GM19238 (cell line): ENCODE measurements around the gene PSG1.
"Not testable (repeated sequence)": the region's sequence is repeated elsewhere in the genome, so short reads cannot be mapped to it uniquely, and the experiment has no call there.

Experiments
- DNase-seq: peaks from one replicate; pipeline ENCODE4 v3.0.0; 2011; ENCODE audit warnings: low spot score; ENCODE audit not compliant: insufficient read length

Gene PSG1

DNA sequence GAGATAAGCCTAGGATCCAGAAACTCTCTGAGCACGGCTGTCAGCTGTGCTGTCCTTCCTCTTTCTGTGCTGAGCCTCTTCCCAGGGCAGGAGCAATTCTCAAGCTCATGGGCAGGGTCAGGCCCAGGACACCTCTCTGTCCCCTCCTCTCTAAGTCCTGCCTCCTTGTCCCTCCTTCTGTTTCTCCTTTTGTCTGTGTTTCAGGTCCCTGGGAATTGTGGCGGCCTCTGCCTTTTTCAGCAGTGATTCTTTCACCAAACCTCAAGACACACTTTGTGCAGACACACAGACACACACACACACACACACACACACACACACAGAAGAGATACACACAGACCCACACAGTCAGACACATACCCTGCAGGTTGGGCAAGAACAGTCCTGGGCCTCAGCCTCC lies at the start of gene PSG1:
Gene PSG1, minus strand, starts transcription at position 101 of the 400 bp plus-strand sequence. CDS start 132 bp downstream, outside the sequence.
- no peak for DNase-seq

DNA sequence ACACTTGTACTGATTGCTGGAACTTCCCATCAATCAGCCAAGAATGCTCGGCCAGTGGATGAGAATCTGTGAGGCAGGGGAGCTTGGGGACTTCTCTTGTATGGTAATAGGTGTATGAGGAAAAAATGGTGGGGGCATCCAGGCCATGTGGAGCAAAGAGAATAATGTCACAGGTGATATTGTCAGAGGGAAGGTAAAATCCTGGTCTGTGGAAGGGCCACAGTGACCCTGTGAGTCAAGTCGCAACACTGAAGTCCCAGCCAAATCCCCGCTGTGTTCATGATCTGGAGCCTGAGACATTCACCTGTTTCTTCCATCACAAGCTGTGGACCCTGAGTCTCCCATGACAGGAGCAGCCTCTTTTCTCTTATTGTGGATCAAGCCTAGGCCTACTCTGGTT lies 49.4 kb upstream of the PSG1 start:
- DNase-seq: no peak

DNA sequence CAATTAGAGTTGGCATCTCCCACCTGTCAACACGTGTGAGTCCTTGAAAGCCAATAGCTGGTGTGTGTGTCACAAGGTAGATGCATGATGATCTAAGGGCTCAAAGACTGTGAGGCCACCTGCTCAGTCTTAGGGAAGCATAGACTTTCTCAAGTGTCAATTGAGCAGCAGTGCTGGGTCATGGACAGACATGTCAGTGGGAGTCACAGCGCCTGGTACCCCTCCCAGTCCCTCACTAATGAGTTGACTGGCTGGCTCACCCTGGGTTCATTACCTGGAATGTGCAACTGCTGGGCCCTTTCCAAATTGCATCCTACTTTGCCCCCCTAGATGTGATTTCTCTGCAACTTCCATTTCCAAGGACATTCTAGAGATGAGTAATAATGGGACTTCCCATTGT lies 47.3 kb upstream of the PSG1 start:
- DNase-seq: no peak

DNA sequence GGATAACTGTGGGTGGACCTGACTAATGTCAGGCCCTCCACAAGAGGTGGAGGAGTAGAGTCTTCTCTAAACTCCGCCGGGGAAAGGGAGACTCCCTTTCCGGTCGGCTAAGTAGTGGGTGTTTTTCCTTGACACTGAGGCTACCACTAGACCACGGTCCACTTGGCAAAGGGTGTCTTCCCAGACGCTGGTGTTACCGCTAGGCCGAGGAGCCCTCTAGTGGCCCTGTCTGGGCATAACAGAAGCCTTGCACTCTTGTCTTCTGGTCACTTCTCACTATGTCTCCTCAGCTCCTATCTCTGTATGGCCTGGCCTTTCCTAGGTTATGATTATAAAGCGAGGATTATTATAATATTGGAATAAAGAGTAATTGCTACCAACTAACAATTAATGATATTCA lies 43.6 kb upstream of the PSG1 start:
- DNase-seq: not testable (repeated sequence)

DNA sequence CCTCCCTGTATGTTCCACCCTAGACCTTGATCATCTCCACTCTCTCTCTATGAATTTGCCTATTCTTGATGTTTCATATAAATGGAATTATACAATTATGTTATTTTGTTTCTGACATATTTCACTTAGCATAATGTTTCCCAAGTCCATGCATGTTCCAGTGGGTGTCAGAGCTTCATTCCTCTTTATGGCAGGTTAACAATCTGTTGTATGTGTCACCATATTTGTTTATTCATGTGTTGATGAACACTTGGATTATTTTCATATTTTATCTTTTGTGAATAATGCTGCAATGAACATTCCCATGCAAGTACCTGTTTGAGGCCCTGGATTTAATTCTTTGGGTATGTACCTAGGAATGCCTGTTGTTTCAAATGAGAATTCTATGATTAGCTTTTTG lies 41.5 kb upstream of the PSG1 start:
- DNase-seq: not testable (repeated sequence)

DNA sequence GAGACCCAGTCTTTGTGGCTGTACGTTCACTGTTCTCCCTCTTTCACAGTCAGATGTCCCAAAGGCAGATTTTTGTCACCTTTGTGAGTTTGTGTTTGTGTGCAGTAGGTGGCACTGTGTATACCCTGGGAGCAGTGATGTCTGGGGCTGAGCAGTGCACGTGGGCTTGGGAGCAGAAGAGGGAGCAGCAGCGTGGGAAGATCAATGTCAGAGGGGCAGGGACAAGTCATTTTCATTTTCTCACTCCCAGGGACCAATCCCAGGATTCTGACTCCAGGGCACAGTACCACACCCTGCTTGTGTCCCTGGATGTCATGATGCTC lies 40.2 kb upstream of the PSG1 start:
- no peak for DNase-seq

DNA sequence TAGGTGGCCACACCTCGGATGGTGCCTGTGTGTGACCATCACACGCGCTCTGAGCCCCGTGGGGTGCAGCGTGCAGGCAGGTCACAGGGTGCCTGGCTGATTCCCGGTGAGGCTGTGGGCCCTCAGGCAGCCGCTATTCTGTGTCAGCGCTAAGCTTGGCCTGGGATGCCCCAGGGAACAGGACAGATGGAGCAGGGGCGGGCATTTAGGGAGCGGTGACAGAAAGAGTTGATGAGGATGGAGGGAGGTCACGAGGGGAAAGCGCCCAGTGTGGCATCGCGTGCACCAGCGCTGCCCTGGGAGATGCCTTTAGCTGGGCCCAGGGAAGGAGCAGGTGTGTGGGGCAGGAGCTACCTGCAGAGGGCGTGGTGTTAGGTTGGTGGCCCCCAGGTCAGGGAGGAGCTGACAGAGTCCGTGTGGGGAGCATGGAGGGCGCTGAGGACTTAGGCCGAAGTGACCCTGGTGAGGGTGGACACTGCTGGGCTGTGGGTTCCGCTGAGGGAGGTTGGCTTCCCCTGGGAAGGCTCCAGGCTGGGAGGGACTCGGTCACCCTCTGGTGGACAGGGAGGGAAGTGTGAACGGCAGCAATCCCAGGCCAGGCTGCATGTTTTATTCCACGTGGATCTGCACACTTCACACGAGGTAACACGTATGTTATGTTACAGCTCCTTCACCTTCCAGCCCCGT lies 39.7 kb upstream of the PSG1 start:
- not testable (repeated sequence) for DNase-seq

DNA sequence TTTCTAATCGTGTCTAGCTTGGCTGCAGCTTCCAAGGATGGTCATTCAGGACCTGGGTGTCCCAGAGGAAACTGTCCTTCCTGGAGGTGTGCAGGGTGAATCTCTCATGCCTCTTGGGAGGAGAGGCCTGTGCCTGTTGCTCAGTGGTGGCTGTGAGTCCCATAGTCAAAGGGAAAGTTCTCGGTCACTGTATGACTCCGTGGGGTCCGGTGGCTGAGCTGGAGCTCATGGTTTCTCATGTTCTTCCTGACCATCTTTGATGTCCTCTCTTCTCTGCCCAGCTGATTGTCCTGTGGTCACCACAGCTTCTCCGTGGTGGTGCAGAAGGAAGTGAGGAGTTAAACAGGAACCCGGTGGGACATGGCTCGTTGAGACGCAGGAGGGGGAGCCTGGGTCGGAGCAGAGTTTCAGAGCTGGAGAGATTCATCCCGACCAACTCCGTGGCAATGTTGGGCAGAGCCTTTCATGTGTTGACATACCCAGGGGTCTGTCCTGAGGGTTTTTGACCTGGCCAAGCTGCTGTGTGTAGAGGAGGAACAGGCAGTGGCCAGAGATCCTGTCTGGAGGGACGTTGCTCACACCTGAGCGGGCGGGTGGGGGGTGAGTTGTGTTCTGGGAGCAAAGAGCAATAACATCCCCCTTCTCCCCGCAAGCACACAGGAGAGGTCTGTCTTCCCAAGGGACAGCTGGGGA lies 39.0 kb upstream of the PSG1 start:
- not testable (repeated sequence) for DNase-seq

DNA sequence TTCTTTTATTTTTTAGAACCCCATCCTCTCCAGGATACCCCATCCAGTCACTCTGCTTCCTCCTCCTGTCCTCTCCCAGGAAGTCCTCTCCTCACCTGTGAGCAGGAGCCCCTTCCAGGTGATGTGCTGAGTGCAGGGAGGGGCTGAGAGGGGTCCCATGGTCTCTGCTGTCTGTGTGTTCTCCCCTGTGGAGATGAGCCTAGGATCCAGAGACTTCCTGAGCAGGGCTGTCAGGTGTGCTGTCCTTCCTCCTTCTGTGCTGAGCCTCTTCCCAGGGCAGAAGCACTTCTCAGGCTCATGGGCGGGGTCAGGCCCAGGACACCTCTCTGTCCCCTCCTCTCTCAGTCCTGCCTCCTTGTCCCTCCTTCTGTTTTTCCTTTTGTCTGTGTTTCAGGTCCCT lies 38.1 kb upstream of the PSG1 start, which contains the start of gene PSG6:
Gene PSG6, minus strand, starts transcription at position 261 of the 400 bp plus-strand sequence. Its CDS starts 102 bp downstream, at position 159.
- DNase-seq: not testable (repeated sequence)

DNA sequence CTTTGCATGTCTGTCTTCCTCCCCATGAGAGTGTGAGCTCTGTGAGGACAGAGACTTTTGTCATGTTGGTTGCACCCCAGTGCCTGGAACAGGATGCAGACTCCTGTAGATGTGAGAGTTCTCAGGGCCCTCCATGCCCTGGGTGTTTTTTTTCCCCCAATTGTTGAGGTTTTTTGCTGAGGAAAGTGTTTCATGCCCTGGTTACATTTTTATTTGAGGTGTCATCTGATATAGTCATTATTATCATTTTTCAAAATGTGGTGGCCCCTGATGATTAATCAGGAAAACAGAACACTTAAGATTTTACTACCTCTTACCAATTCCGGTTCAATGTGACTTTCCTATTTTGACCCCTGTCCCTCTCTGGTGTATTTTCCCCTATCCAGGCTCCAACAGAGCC lies 37.4 kb upstream of the PSG1 start:
- DNase-seq: not testable (repeated sequence)

DNA sequence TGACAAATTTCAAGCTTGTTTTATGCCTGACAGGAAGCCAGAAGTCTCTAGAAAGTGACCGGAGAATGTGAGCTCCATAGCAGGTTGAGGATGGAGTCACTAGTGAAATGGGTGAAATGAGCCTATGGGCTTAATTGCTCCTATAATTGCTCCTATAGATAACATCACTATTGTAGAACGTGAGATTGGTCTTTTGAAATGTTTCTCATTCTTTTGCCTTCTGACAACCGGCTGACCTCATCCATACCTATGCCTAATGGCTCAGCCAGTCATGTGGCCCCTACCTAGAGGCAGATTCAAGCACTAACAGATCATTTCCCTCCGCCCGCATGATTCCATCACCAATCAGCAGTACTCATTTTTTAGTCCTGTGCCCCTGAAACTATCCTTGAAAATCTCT lies 34.0 kb upstream of the PSG1 start:
- DNase-seq: not testable (repeated sequence)

DNA sequence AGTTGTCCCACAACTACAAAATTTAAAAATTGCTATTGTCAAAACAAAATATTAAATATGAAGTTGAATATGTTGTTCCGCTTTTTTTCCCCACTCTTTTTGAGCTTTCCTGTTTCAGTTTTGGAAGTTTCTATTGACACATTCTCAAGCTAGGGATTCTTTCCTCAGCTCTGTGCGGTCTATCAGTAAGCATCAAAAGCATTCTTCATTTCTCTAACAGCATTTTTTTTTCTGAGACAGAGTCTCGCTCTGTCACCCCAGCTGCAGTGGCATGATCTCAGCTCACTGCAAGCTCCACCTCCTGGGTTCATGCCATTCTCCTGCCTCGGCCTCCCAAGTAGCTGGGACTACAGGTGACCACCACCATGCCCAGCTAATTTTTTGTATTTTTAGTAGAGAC lies 33.4 kb upstream of the PSG1 start:
- DNase-seq: not testable (repeated sequence)

DNA sequence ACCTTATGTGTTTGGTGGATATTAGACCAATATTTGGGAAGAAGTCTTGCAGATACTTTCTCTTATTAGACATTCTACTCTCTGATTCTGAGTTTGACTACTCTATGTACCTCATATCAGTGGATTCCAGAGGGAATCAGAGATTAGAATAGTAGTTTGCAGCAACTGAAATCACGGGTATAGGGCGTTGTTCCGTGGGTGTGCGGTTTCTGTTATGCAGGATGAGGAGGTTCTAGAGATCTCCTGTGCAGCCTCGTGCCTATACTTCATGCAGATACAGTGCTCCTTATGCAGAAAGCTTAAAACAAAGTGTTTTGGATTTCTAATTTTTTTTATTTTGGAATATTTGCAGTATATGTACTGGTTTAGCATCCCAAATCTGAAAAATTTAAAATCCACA lies 32.2 kb upstream of the PSG1 start:
- not testable (repeated sequence) for DNase-seq

DNA sequence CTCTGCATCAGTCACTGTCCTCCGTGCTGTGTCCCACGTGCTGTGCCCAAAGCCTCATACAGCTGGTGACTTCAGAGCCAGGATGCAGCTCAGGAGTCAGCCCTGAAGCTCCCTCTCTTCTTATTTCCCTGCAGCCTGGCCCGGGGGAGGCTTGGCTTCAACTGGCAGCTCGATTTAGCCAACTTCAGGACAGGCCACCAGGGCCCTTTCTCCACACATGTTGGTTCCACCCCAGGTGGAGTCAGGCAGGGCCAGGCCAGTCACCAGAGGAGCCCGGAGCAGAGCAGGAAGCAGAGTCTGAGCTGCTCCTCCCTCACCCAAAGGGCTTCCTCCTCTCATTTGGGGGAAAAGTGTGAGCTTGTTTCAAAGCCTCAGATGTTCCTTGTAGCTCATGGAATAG lies 26.6 kb upstream of the PSG1 start:
- not testable (repeated sequence) for DNase-seq

DNA sequence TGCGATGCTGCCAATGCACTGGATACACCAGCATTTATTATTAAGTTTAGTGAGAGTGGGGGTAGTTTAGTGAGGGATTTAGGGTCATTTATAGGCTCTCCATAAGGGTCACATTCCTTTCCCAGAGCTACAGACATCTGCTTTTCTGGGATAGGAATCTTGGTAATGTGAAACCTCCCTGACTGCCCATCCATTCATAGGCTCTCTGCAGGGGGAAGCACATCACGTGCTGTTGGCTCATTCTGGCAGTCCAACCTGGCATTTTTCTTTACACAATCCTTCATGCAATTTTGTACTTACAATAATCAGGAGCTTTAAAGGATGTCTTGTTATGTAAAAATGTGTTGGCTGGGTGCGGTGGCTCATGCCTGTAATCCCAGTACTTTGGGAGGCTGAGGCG lies 21.0 kb upstream of the PSG1 start:
- DNase-seq: not testable (repeated sequence)

DNA sequence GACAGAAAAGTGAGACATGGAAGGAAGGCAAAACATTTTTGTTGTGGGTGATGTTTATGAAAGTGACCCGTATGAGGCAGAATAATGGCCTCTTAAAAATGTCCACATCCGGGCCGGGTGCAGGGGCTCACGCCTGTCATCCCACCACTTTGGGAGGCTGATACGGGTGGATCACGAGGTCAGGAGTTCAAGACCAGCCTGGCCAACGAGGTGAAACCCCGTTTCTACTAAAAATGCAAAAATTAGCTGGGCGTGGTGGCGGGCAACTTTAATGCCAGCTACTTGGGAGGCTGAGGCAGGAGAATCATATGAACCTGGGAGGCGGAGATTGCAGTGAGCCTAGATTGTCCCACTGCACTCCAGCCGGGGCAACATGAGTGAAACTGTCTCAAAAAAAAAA lies 20.2 kb upstream of the PSG1 start:
- DNase-seq: not testable (repeated sequence)

DNA sequence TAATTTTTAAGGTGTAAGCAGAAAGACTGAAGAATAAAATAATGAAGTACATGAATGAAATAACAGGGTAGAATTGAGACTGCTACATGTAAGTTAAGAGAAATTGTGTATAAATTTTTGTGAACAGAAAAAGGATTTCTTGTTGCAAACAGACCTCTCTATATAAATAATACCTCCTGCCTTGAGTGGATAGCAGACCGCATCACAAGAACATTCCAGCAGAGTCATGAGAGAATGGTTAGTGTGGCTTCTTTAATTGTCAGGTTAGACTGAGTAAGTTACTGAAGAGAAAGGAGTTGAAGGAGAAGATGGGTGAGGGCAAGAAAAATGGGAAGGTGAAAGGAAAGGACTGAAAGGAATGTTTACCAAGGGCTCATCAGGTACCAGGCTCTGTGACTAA lies 19.6 kb upstream of the PSG1 start:
- DNase-seq: not testable (repeated sequence)

DNA sequence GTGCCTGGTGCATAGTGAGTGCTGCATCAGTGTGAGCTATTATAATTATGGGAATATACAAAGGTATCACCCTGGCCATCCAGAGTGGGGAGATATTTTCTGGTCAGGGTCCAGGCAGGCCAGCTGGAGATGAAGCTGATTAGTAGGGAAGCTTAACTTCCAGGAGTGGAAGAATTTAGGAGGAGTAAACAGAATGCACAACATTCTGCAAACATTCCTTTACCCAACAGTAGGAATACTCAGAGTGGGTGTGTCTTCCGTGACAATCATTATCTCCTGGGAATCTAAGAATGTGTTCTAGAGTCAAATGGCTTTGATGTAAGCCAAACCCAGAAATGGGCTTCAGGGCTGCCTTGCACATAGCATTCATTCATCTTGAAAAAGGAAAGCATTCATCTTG lies 19.1 kb upstream of the PSG1 start:
- DNase-seq: not testable (repeated sequence)

DNA sequence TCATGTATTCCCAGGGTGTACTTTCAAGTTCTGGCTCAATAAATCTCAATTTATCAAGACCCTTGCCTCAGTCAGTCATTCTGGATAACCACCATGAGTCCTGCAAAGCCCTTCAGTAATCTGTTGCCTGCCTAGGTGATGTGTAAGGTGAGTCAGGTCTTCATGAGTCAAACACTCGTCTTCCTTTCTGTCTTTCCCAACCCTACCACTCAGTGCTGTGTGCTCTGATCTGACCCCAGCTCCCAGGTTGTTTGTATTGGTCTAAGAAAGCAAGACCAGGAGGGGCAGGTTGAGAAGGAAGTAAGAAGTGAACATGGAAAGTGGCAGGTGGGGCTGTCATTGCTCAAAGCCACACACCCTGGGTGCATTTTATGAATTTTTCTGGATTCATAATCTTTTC lies 18.2 kb upstream of the PSG1 start:
- not testable (repeated sequence) for DNase-seq

DNA sequence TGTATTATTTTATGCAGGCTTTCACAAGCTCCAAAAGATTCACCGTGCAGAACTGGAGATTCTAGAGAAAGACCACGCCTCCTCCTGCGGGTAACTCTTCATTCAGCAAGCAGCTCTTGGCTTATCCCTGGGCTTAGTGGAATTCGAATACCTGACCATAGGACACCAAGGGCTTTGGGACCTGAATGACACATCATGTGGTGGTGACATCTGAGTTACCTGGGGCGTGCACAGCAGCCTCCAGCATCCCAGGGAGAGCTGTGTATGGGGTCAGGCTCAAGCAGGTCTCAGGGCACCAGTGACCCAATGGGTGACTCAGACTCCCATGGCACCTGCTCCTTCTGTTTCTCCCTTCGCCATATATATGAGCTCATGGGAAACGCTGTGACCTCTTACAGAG lies 10.9 kb upstream of the PSG1 start:
- DNase-seq: not testable (repeated sequence)

DNA sequence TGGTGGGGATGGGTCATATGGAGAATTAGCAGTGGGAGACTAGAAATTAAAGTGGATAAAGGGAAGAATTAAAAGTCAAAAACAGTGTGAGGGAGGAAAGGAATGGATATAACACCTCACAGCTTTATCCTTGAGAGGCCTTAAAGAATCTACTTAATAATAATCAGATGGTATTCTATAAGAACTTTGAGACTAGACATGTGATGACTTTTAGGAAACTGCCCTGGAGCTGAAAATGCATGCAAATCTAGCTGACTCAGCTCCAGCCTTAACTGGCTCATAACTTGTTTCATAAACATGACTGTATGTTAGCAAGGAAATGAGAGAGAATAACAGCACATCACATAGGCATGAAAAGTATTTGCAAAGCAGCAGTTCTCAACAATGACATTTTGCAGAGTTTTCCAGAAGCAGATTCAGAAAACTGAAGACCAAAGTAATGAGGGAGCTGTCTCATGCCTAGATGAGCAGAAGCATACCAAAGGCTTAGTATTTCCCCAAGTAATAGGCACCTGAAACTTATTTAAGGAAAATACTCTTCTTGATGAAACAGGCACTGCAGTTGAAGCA lies 8.4 kb upstream of the PSG1 start:
- DNase-seq: not testable (repeated sequence)

DNA sequence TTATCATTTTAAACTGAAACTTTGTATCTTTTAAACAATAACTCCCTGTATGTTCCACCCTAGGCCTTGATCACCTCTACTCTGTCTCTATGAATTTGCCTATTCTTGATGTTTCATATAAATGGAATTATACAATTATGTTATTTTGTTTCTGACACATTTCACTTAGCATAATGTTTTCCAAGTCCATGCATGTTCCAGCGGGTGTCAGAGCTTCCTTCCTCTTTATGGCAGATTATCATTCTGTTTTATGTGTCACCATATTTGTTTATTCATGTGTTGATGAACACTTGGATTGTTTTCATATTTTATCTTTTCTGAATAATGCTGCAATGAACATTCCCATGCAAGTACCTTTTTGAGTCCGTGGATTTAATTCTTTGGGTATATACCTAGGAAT lies 3.2 kb upstream of the PSG1 start:
- DNase-seq: not testable (repeated sequence)

DNA sequence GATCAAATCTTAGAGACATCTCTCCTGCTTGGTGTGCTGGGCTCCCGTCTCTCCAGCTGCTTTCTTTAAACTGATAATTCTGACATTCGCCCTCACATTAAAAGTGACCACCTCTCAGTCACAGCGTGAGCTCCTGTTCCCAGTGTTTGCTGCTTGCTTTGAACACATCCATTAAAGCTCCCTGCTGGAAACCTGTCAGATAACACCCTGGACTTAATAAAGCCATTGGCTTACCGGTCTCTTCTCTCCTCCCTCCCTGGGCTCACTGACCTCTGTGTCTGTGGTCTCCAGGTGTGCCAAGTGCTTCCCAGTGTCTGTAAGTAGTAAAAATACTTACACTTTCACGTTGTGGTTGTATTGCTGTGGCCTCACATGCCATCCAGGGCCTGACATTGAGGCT lies 2.5 kb upstream of the PSG1 start:
- DNase-seq: not testable (repeated sequence)
